Panc1 (cell line): ENCODE measurements around the gene FAM107A. TPM values are rescaled to one million over a fixed set of nuclear protein-coding genes. Genes with fewer than 3 reads are reported as not detected.
A peak's percentile ranks its signal among the peaks of the same experiment; 100 is the strongest.

Experiments
- ATAC-seq: fragments of 200-7000 bp; cut with Tn5 transposase; 2 replicates; pipeline ENCODE4 v1.9.1; 2020; ENCODE audit warnings: mild to moderate bottlenecking, moderate library complexity
- BruUV-seq: library from RNA; stranded (reverse); fragments of 400-500 nt; replicated peaks from 2 replicates; lab custom pipeline; 2021; lab: Mats Ljungman, UMichigan
- CTCF ChIA-PET: fragments of 300-600 bp; sonication (Branson Sonifier 250); formaldehyde crosslinking; loops from one replicate; lab custom pipeline; 2022; ENCODE audit warnings: antibody characterized with exemption; lab: Charles Lee
- POLR2A ChIA-PET: fragments of 300-600 bp; sonication (Branson Sonifier 250); formaldehyde crosslinking; loops from one replicate; lab custom pipeline; 2022; ENCODE audit warnings: antibody characterized with exemption; lab: Charles Lee
- DNase-seq: peaks from one replicate; pipeline ENCODE4 v3.0.0-alpha.2; 2010; ENCODE audit warnings: low read depth, low spot score
- H3K27ac ChIP-seq: 2 replicates; pipeline ENCODE4 v1.5.1; 2011; ENCODE audit warnings: mild to moderate bottlenecking, low read length, inconsistent platforms
- H3K27me3 ChIP-seq: fragments of 200-500 bp; sonication (Bioruptor generic); 2 replicates; pipeline ENCODE4 v1.6.0; 2014; ENCODE audit warnings: low read length, inconsistent platforms; ENCODE audit not compliant: control insufficient read depth, insufficient read depth
- H3K36me3 ChIP-seq: fragments of 200-500 bp; sonication (Bioruptor generic); 2 replicates; pipeline ENCODE4 v1.5.1; 2014; ENCODE audit warnings: inconsistent platforms, mild to moderate bottlenecking, low read length, moderate library complexity; ENCODE audit not compliant: control insufficient read depth, insufficient read depth
- H3K4me1 ChIP-seq: 2 replicates; pipeline ENCODE4 v1.5.1; 2011; ENCODE audit warnings: inconsistent platforms, mild to moderate bottlenecking, low read length, moderate library complexity; ENCODE audit not compliant: control insufficient read depth, insufficient read depth
- H3K4me3 ChIP-seq, 2 experiments: 2 replicates each; pipeline ENCODE4 v1.5.1; 2011 to 2012; ENCODE audit warnings: low read depth in 2 of 2, low read length in 2 of 2, mild to moderate bottlenecking in 2 of 2, inconsistent platforms in 1 of 2, moderate library complexity in 1 of 2
- H3K9me3 ChIP-seq: fragments of 200-500 bp; sonication (Bioruptor generic); 2 replicates; pipeline ENCODE4 v1.5.1; 2014; ENCODE audit warnings: low read depth, mild to moderate bottlenecking, inconsistent platforms, low read length, moderate library complexity; ENCODE audit not compliant: control insufficient read depth, insufficient read depth
- CTCF ChIP-seq: fragments of 450-650 bp; IDR thresholded peaks from 2 replicates; pipeline ENCODE4 v1.5.1; 2017; ENCODE audit warnings: mild to moderate bottlenecking
- POLR2AphosphoS5 ChIP-seq: IDR thresholded peaks from 2 replicates; pipeline ENCODE4 v1.6.1; 2012; ENCODE audit warnings: mild to moderate bottlenecking, low read depth, low read length, moderate library complexity
- REST ChIP-seq, 2 experiments: IDR thresholded peaks; 2 replicates each; pipeline ENCODE4 v1.6.1; 2011 to 2012; ENCODE audit warnings: low read depth in 2 of 2, control low read depth in 1 of 2, low read length in 1 of 2, mild to moderate bottlenecking in 1 of 2, moderate library complexity in 1 of 2; ENCODE audit not compliant: insufficient read depth in 1 of 2
- SIN3A ChIP-seq: IDR thresholded peaks from 2 replicates; pipeline ENCODE4 v1.6.1; 2012; ENCODE audit warnings: low read depth, mild to moderate bottlenecking, low read length, moderate library complexity, borderline replicate concordance; ENCODE audit not compliant: insufficient read depth
- TCF7L2 ChIP-seq: IDR thresholded peaks from 2 replicates; pipeline ENCODE4 v1.6.1; 2011; ENCODE audit warnings: mild to moderate bottlenecking, low read depth, low read length, inconsistent platforms
- in situ Hi-C: cut with HindIII; loops from 2 replicates; pipeline ENCODE4 v1.10.0; 2016; ENCODE audit warnings: low sequenced_read_pairs, low pct_unique_long_range_greater_than_20kb
- intact Hi-C: fragments of 100-400 bp; cut with micrococcal nuclease; formaldehyde crosslinking; loops from one replicate; pipeline ENCODE4 v1.10.0; 2022; ENCODE audit not compliant: unreplicated experiment
- total RNA-seq: library from RNA; stranded (reverse); gene quantifications from one replicate; pipeline ENCODE4 v1.2.1, GENCODE V29; 2021; ENCODE audit not compliant: unreplicated experiment

FAM107A gene
- total RNA-seq, 1 experiment from 2014 or later: 0.08 TPM

- ATAC-seq: 0 out of 2 replicates have a peak, but pooled peaks have one; percentile 6
- no peaks in the 10 kb centered on the region for H3K27me3 ChIP-seq
- no peak overlapping the region for H3K4me3 ChIP-seq
- no TSS peak for BruUV-seq
- intact Hi-C loops: no loop called here
- H3K36me3 ChIP-seq: no peaks in the 10 kb centered on the region
- ChIA-PET CTCF (interaction anchor here (0.6 kb wide), 1 partner anchor 38 kb away, joined by 7 read pairs; no protein-coding TSS in a partner anchor), POLR2A (no interaction called here)
- no peak overlapping the region for H3K27ac ChIP-seq
- peaks cover 7% of the 10 kb centered on the region for H3K4me1 ChIP-seq
- no peaks in the 10 kb centered on the region for H3K9me3 ChIP-seq
- DNase-seq: no peak
- TF ChIP-seq CTCF (no peak), SIN3A (no peak), POLR2AphosphoS5 (no peak), REST (IDR thresholded peaks at IDR 0.05; ENCODE audit: insufficient read depth in 1 of 2, low read depth in 2 of 2, low read length in 1 of 2) (no peak), TCF7L2 (no peak)
- in situ Hi-C loops: no loop called here
Measured at GRCh38 chr3:58565621-58566397, 11.4 kb downstream of the FAM107A start.

- ChIA-PET POLR2A (no interaction called here), CTCF (no interaction called here)
- DNase-seq: no peak
- Histone ChIP-seq H3K9me3 (no peaks in the 10 kb centered on the region), H3K36me3 (no peaks in the 10 kb centered on the region), H3K27ac (peak overlapping the region; percentile 39), H3K4me1 (peaks cover 7% of the 10 kb centered on the region), H3K4me3 (no peak overlapping the region), H3K27me3 (no peaks in the 10 kb centered on the region)
- intact Hi-C loops: no loop called here
- ATAC-seq: peak; percentile 54
- in situ Hi-C loops: no loop called here
- TF ChIP-seq SIN3A (no peak), CTCF (no peak), POLR2AphosphoS5 (no peak), REST (IDR thresholded peaks at IDR 0.05; ENCODE audit: insufficient read depth in 1 of 2, low read depth in 2 of 2, low read length in 1 of 2) (no peak), TCF7L2 (no peak)
- BruUV-seq: no TSS peak
Measured at GRCh38 chr3:58564456-58565160, 12.6 kb downstream of the FAM107A start.
